ENCODE results near the gene PLXNB1. TPM values are rescaled to one million over a fixed set of nuclear protein-coding genes. Genes with fewer than 3 reads are reported as not detected.
A peak's percentile ranks its signal among the peaks of the same experiment; 100 is the strongest.

The PLXNB1 gene
- total RNA-seq, 1 experiment from 2014 or later = 35.6 TPM

- Histone ChIP-seq H3K9me3 (ENCODE audit: control insufficient read depth in 1 of 2, insufficient read depth in 1 of 2, low read depth in 1 of 2, low read length in 2 of 2) (no peaks in the 10 kb centered on the region), H3K36me3 (ENCODE audit: control insufficient read depth in 1 of 2, insufficient read depth in 2 of 2, low read length in 2 of 2) (no peaks in the 10 kb centered on the region), H3K4me2 (ENCODE audit: low read length) (peak overlapping the region; percentile 79), H3K9ac (ENCODE audit: low read length) (peak overlapping the region; percentile 75), H3K27ac (ENCODE audit: low read depth, low read length) (peak overlapping the region; percentile 73), H3K4me3 (replicated peaks in 1 of 2; ENCODE audit: low read depth in 1 of 2, low read length in 2 of 2) (peak overlapping the region; percentile 65 to 91), H3K4me1 (ENCODE audit: control insufficient read depth in 1 of 2, insufficient read depth in 2 of 2, low read length in 2 of 2) (peaks cover 20 to 32% of the 10 kb centered on the region in 2 experiments; a peak in 3 of 4 replicates), H3K9me2 (ENCODE audit: insufficient read depth) (no peaks in the 10 kb centered on the region), H3K79me2 (ENCODE audit: insufficient read depth, low read length) (peaks cover 39% of the 10 kb centered on the region), H3K27me3 (ENCODE audit: insufficient read depth, low read length) (no peaks in the 10 kb centered on the region), H4K20me1 (ENCODE audit: insufficient read depth) (no peaks in the 10 kb centered on the region), H2AFZ (ENCODE audit: low read depth, low read length, poor library complexity, severe bottlenecking) (peak overlapping the region; percentile 19)
- POLR2A ChIA-PET = interaction anchor here (0.9 to 1.8 kb wide), 5 partner anchors 15 to 88 kb away, joined by 3 to 10 read pairs (median 4); partner anchors contain the start of genes ATRIP and PFKFB4
- intact Hi-C loops (cut with micrococcal nuclease) = loop anchor here (2.0 kb wide), 2 partner anchors 34 to 76 kb away; no protein-coding TSS in a partner anchor
- RAD21 ChIA-PET (ENCODE audit: low non-redundant PET in 1 of 2, low total read pairs in 2 of 2, uncharacterized antibody in 2 of 2, unreplicated experiment in 2 of 2) = interaction anchor here in 1 of 2 experiments (1.0 to 1.1 kb wide), 2 partner anchors 32 to 84 kb away, joined by 3 read pairs; partner anchors contain the start of gene PFKFB4
- peak; percentile 89 for ATAC-seq
- DNase-seq (ENCODE audit: low read depth, low spot score) = peak; percentile 77
- no TSS peak for BruUV-seq (replicated peaks)
- TF ChIP-seq SP1 (IDR thresholded peaks at IDR 0.05; ENCODE audit: low read depth) = no peak
- peak; percentile 71 for TF ChIP-seq POLR2A (IDR thresholded peaks at IDR 0.05; ENCODE audit: borderline replicate concordance, extremely low read depth, insufficient read depth, insufficient read length)
- peak; percentile 71 for TF ChIP-seq POLR2AphosphoS5 (IDR thresholded peaks at IDR 0.05; ENCODE audit: low read depth, low read length)
- TF ChIP-seq ZFX (IDR thresholded peaks at IDR 0.05) = peak; percentile 32; the same call in 1 of the 2 replicates
- no peak for TF ChIP-seq CEBPB (IDR thresholded peaks at IDR 0.05; ENCODE audit: low read depth)
- TF ChIP-seq CTCF (IDR thresholded peaks at IDR 0.05 in 2 of 3, conservative IDR thresholded peaks at IDR 0.05 in 1 of 3; ENCODE audit: borderline replicate concordance in 1 of 3, insufficient read depth in 1 of 3, low read depth in 2 of 3, low read length in 2 of 3) = peak in 2 of 3 experiments; percentile 32 to 54; a peak in 2 of 6 replicates
- TF ChIP-seq YY1 (IDR thresholded peaks at IDR 0.05; ENCODE audit: extremely low read depth, insufficient replicate concordance, low read depth, low read length) = peak; percentile 43
- CTCF ChIA-PET = interaction anchor here (0.6 to 2.2 kb wide), 11 partner anchors 8 to 162 kb away, joined by 3 to 7 read pairs (median 4); partner anchors contain the start of genes PFKFB4 and SLC26A6
Measured at GRCh38 chr3:48472923-48473616, 43.2 kb upstream of the PLXNB1 start.
